MCF 10A (cell line): ENCODE data around the gene KASH5. TPM values are rescaled to one million over a fixed set of nuclear protein-coding genes. Genes with fewer than 3 reads are reported as not detected.

ENCODE experiments used
- BruUV-seq: library from RNA; stranded (reverse); fragments of 400-500 nt; replicated peaks from 2 replicates; lab custom pipeline; 2021; lab: Mats Ljungman, UMichigan
- CTCF ChIA-PET: fragments of 300-600 bp; sonication (Branson Sonifier 250); formaldehyde crosslinking; extraction: SDS; loops from one replicate; lab custom pipeline; 2021; ENCODE audit warnings: antibody characterized with exemption, inconsistent platforms; lab: Yijun Ruan, JAX
- POLR2A ChIA-PET: fragments of 300-600, 350-650 bp; sonication (Branson Sonifier 250); formaldehyde crosslinking; extraction: SDS; loops from one replicate; lab custom pipeline; 2020; ENCODE audit warnings: antibody characterized with exemption, inconsistent platforms; lab: Yijun Ruan, JAX
- DNase-seq: peaks from one replicate; pipeline ENCODE4 v3.0.0-alpha.2; 2018; ENCODE audit not compliant: unreplicated experiment
- H3K27ac Mint-ChIP-seq: one replicate; pipeline ENCODE4 v1.8.0; 2022; ENCODE audit warnings: mild to moderate bottlenecking, low read depth, mixed read lengths; ENCODE audit not compliant: unreplicated experiment
- H3K27me3 Mint-ChIP-seq: one replicate; pipeline ENCODE4 v1.8.0; 2022; ENCODE audit warnings: mixed read lengths; ENCODE audit not compliant: insufficient read depth, unreplicated experiment
- H3K36me3 Mint-ChIP-seq: one replicate; pipeline ENCODE4 v1.8.0; 2022; ENCODE audit warnings: mild to moderate bottlenecking, moderate library complexity, mixed read lengths; ENCODE audit not compliant: insufficient read depth, unreplicated experiment
- H3K4me1 Mint-ChIP-seq: one replicate; pipeline ENCODE4 v1.8.0; 2022; ENCODE audit warnings: mixed read lengths; ENCODE audit not compliant: insufficient read depth, unreplicated experiment
- H3K4me3 Mint-ChIP-seq: one replicate; pipeline ENCODE4 v1.8.0; 2022; ENCODE audit warnings: mild to moderate bottlenecking, moderate library complexity, mixed read lengths; ENCODE audit not compliant: unreplicated experiment
- H3K9me3 Mint-ChIP-seq: one replicate; pipeline ENCODE4 v1.8.0; 2022; ENCODE audit warnings: mixed read lengths; ENCODE audit not compliant: unreplicated experiment
- CTCF ChIP-seq: fragments of 200-600 bp; IDR thresholded peaks from one replicate; pipeline ENCODE4 v1.8.0; 2022; ENCODE audit warnings: antibody characterized with exemption, mild to moderate bottlenecking; ENCODE audit not compliant: unreplicated experiment
- intact Hi-C: fragments of 100-400 bp; cut with micrococcal nuclease; formaldehyde crosslinking; loops from 2 replicates; pipeline ENCODE4 v1.14.1; 2022
- total RNA-seq: library from RNA; stranded (reverse); gene quantifications from 2 replicates; pipeline ENCODE4 v1.2.3, GENCODE V29; 2022

The KASH5 gene
- total RNA-seq, 1 experiment from 2014 or later = not detected

- Mint-ChIP-seq H3K36me3 (peaks cover 21% of the 10 kb centered on the region), H3K4me1 (no peaks in the 10 kb centered on the region), H3K9me3 (no peaks in the 10 kb centered on the region), H3K27me3 (no peaks in the 10 kb centered on the region), H3K27ac (no peak overlapping the region), H3K4me3 (no peak overlapping the region)
- CTCF ChIA-PET = no interaction called here
- intact Hi-C loops = no loop called here
- TF ChIP-seq CTCF = no peak
- POLR2A ChIA-PET = no interaction called here
- DNase-seq = no peak
- BruUV-seq = no TSS peak
These were observed 73.6 kb downstream of the KASH5 start for GRCh38 chr19:49461656-49462055.

- Mint-ChIP-seq H3K9me3 (no peaks in the 10 kb centered on the region), H3K4me3 (no peak overlapping the region), H3K27me3 (no peaks in the 10 kb centered on the region), H3K36me3 (peaks cover 14% of the 10 kb centered on the region), H3K4me1 (no peaks in the 10 kb centered on the region), H3K27ac (no peak overlapping the region)
- intact Hi-C loops = no loop called here
- CTCF ChIA-PET = no interaction called here
- POLR2A ChIA-PET = no interaction called here
- no TSS peak for BruUV-seq
- no peak for TF ChIP-seq CTCF
- no peak for DNase-seq
These were observed 74.4 kb downstream of the KASH5 start for GRCh38 chr19:49462492-49462891.

DNA sequence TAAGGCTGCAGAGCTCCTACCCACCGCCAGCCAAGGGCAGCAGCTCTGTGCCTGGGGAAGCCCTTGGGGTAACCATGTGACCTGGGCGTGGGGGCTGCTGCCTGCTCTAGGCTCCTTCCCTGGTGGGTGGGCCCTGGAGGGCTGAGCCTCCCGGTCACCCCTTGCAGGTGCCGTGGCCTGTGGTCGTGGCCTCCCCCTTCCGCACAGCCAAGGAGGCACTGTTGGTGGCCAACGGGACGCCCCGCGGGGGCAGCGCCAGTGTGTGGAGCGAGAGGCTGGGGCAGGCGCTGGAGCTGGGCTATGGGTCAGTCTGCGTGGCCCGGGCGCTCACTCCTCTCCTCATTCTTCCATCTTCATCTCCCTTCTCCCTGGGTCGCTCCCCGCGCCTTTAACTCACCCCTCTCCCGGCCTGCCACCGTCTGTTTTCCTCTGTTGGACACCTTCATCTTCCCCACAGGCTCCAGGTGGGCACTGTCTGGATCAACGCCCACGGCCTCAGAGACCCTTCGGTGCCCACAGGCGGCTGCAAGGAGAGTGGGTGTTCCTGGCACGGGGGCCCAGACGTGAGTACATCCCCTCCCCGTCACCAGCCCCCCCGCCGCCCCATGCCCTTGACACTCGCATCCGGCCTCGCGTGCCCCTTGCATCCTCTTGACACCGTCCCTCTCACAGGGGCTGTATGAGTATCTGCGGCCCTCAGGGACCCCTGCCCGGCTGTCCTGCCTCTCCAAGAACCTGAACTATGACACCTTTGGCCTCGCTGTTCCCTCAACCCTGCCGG is 76.1 kb downstream of the KASH5 start:
- Mint-ChIP-seq H3K36me3 (peaks cover 7% of the 10 kb centered on the region), H3K9me3 (no peaks in the 10 kb centered on the region), H3K27me3 (no peaks in the 10 kb centered on the region), H3K4me1 (peaks cover 6% of the 10 kb centered on the region), H3K27ac (no peak overlapping the region), H3K4me3 (no peak overlapping the region)
- CTCF ChIA-PET = interaction anchor here (1.2 kb wide), 1 partner anchor 10 kb away, joined by 5 read pairs; the partner anchor contains the start of gene FLT3LG
- intact Hi-C loops = no loop called here
- TF ChIP-seq CTCF = no peak
- no peak for DNase-seq
- no TSS peak for BruUV-seq
- POLR2A ChIA-PET = no interaction called here

- ChIA-PET CTCF (interaction anchor here (1.2 kb wide), 1 partner anchor 8 kb away, joined by 5 read pairs; the partner anchor contains the start of gene FLT3LG), POLR2A (no interaction called here)
- peaks cover 8% of the 10 kb centered on the region for H3K4me1 Mint-ChIP-seq
- no TSS peak for BruUV-seq
- intact Hi-C loops = no loop called here
- TF ChIP-seq CTCF = no peak
- peaks cover 3% of the 10 kb centered on the region for H3K36me3 Mint-ChIP-seq
- DNase-seq = no peak
- H3K9me3 Mint-ChIP-seq = no peaks in the 10 kb centered on the region
- no peak overlapping the region for H3K4me3 Mint-ChIP-seq
- no peaks in the 10 kb centered on the region for H3K27me3 Mint-ChIP-seq
- H3K27ac Mint-ChIP-seq = no peak overlapping the region
These were observed 77.3 kb downstream of the KASH5 start for GRCh38 chr19:49465371-49465770.

Other genes with a start within 250 kb of the KASH5 start
- gene HRC, start 232.9 kb upstream of the KASH5 start, total RNA-seq = not detected in 2 replicates
- 21.2 and 21.4 TPM in 2 replicates for gene TRPM4, start 230.5 kb upstream of the KASH5 start, total RNA-seq
- 0.39 TPM in 1 of 2 replicates, not detected in the other for gene SLC6A16, start 63.1 kb upstream of the KASH5 start, total RNA-seq
- gene CD37, start 52.8 kb upstream of the KASH5 start, total RNA-seq = not detected in 2 replicates
- gene TEAD2, start 25.8 kb upstream of the KASH5 start, total RNA-seq = 3.5 and 6.2 TPM in 2 replicates
- gene DKKL1, start 24.4 kb upstream of the KASH5 start, total RNA-seq = 0.56 TPM in 1 of 2 replicates, not detected in the other
- not detected in 2 replicates for gene PTH2, start 35.2 kb downstream of the KASH5 start, total RNA-seq
- not detected in 2 replicates for gene GFY, start 37.1 kb downstream of the KASH5 start, total RNA-seq
- not detected in 2 replicates for gene SLC17A7, start 53.3 kb downstream of the KASH5 start, total RNA-seq
- 86.3 and 116 TPM in 2 replicates for gene PIH1D1, start 63.6 kb downstream of the KASH5 start, total RNA-seq
- 28.4 and 34.2 TPM in 2 replicates for gene ALDH16A1, start 65.0 kb downstream of the KASH5 start, total RNA-seq
- 1.5 and 3.6 TPM in 2 replicates for gene FLT3LG, start 86.0 kb downstream of the KASH5 start, total RNA-seq
- gene RPL13A, start 99.4 kb downstream of the KASH5 start, total RNA-seq = 3,716 and 3,819 TPM in 2 replicates
- 2,096 and 2,306 TPM in 2 replicates for gene RPS11, start 108.2 kb downstream of the KASH5 start, total RNA-seq
- gene FCGRT, start 124.4 kb downstream of the KASH5 start, total RNA-seq = not detected in 2 replicates
- gene RCN3, start 139.8 kb downstream of the KASH5 start, total RNA-seq = not detected in 2 replicates
- 54.4 and 57.9 TPM in 2 replicates for gene NOSIP, start 192.3 kb downstream of the KASH5 start, total RNA-seq
- gene PRRG2, start 193.1 kb downstream of the KASH5 start, total RNA-seq = 3.9 and 4.7 TPM in 2 replicates
- 19.0 and 20.2 TPM in 2 replicates for gene PRR12, start 202.9 kb downstream of the KASH5 start, total RNA-seq